ENCODE data around the gene AZGP1.
"Not testable (repeated sequence)": the region's sequence is repeated elsewhere in the genome, so short reads cannot be mapped to it uniquely, and the experiment has no call there.

- not testable (repeated sequence) for TF ChIP-seq CTCF, POLR2A (IDR thresholded peaks at IDR 0.05)
Measured at GRCh38 chr7:99991543-99991942, 15.7 kb upstream of the AZGP1 start.
